GM12892 (cell line): ENCODE measurements around the gene RDH8.

Source experiments
- POLR2A ChIP-seq: IDR thresholded peaks from 2 replicates; pipeline ENCODE4 v1.6.1; 2011; ENCODE audit warnings: low read depth, low read length, control low read depth
- POLR2AphosphoS5 ChIP-seq: IDR thresholded peaks from 2 replicates; pipeline ENCODE4 v1.6.1; 2011; ENCODE audit warnings: low read depth, low read length, control low read depth
- TAF1 ChIP-seq: IDR thresholded peaks from 2 replicates; pipeline ENCODE4 v1.6.1; 2011; ENCODE audit warnings: low read depth, mild to moderate bottlenecking, control low read depth, low read length, borderline replicate concordance

- TF ChIP-seq POLR2A: no peak
- no peak for TF ChIP-seq TAF1
- TF ChIP-seq POLR2AphosphoS5: no peak
Measured at GRCh38 chr19:10010939-10011338, 2.3 kb upstream of the RDH8 start.
